OCI-LY1 (cell line): ENCODE measurements around the gene CSF1.

ENCODE experiments used
- H2AFZ ChIP-seq: fragments of 200-600 bp; sonication (generic), shearing (Covaris generic); 2 replicates; pipeline ENCODE4 v1.6.0; 2014; ENCODE audit warnings: antibody characterized with exemption, mild to moderate bottlenecking, low read length
- H3F3A ChIP-seq: fragments of 200-600 bp; sonication (generic), shearing (Covaris generic); 2 replicates; pipeline ENCODE4 v1.6.0; 2014; ENCODE audit warnings: mild to moderate bottlenecking, antibody characterized with exemption, low read length, moderate library complexity; ENCODE audit not compliant: insufficient read depth
- H3K27ac ChIP-seq: fragments of 200-600 bp; sonication (generic); 2 replicates; pipeline ENCODE4 v1.5.1; 2014; ENCODE audit warnings: low read length, mixed run types, mild to moderate bottlenecking, low read depth; ENCODE audit not compliant: poor library complexity, severe bottlenecking
- H3K27me3 ChIP-seq: fragments of 200-600 bp; sonication (generic); 2 replicates; pipeline ENCODE4 v1.6.0; 2014; ENCODE audit warnings: antibody characterized with exemption, mild to moderate bottlenecking, low read length, moderate library complexity; ENCODE audit not compliant: insufficient read depth
- H3K36me3 ChIP-seq: fragments of 200-600 bp; sonication (generic); 2 replicates; pipeline ENCODE4 v1.6.1; 2014; ENCODE audit warnings: mild to moderate bottlenecking, antibody characterized with exemption, low read length, moderate library complexity, mixed read lengths; ENCODE audit not compliant: insufficient read depth
- H3K4me1 ChIP-seq: fragments of 200-600 bp; sonication (generic); 2 replicates; pipeline ENCODE4 v1.5.1; 2014; ENCODE audit warnings: mild to moderate bottlenecking, low read length, moderate library complexity; ENCODE audit not compliant: insufficient read depth, severe bottlenecking
- H3K4me2 ChIP-seq: fragments of 200-600 bp; sonication (generic), shearing (Covaris generic); 2 replicates; pipeline ENCODE4 v1.6.1; 2014; ENCODE audit warnings: low read length
- H3K4me3 ChIP-seq: fragments of 200-600 bp; sonication (generic); 2 replicates; pipeline ENCODE4 v1.5.1; 2014; ENCODE audit warnings: low read length, low read depth, mild to moderate bottlenecking, mixed read lengths; ENCODE audit not compliant: poor library complexity, severe bottlenecking
- H3K79me2 ChIP-seq: fragments of 200-600 bp; shearing (Covaris generic); 2 replicates; pipeline ENCODE4 v1.6.1; 2016; ENCODE audit warnings: mixed run types, low read length, mixed read lengths; ENCODE audit not compliant: insufficient read depth
- H3K9ac ChIP-seq: fragments of 200-600 bp; sonication (generic), shearing (Covaris generic); 2 replicates; pipeline ENCODE4 v1.6.1; 2014; ENCODE audit warnings: mild to moderate bottlenecking, low read length, mixed read lengths
- H3K9me2 ChIP-seq: fragments of 200-600 bp; sonication (generic), shearing (Covaris generic); 2 replicates; pipeline ENCODE4 v1.6.1; 2014; ENCODE audit warnings: low read depth, mild to moderate bottlenecking, low read length, mixed read lengths
- H3K9me3 ChIP-seq: fragments of 200-600 bp; shearing (Covaris generic); 2 replicates; pipeline ENCODE4 v1.6.1; 2014; ENCODE audit warnings: low read length, mixed read lengths
- H4K20me1 ChIP-seq: fragments of 200-600 bp; sonication (generic), shearing (Covaris generic); 2 replicates; pipeline ENCODE4 v1.6.0; 2016; ENCODE audit warnings: mild to moderate bottlenecking, low read length; ENCODE audit not compliant: insufficient read depth
- EZH2 ChIP-seq: fragments of 200-600 bp; sonication (generic), shearing (Covaris generic); IDR thresholded peaks from 2 replicates; pipeline ENCODE4 v1.8.0; 2017; ENCODE audit warnings: borderline replicate concordance, mixed run types, mild to moderate bottlenecking, antibody characterized with exemption, low read length, moderate library complexity, mixed read lengths
- TF ChIP-seq, protein P1 (sequence below): fragments of 200-600 bp; sonication (generic), shearing (Covaris generic); IDR thresholded peaks from 2 replicates; pipeline ENCODE4 v1.5.1; 2017; ENCODE audit warnings: mild to moderate bottlenecking, antibody characterized with exemption, low read length, moderate library complexity, mixed read lengths

CSF1 gene

GRCh38 chr1:109913360-109913879, 2.8 kb downstream of the CSF1 start:
- Histone ChIP-seq H3K4me1 (no peaks in the 10 kb centered on the region), H3K9me2 (no peaks in the 10 kb centered on the region), H3K4me3 (no peak overlapping the region), H3K27me3 (peaks cover 5% of the 10 kb centered on the region; the same call in 1 of the 2 replicates), H3K9me3 (no peaks in the 10 kb centered on the region), H4K20me1 (no peaks in the 10 kb centered on the region), H3K9ac (no peak overlapping the region), H3K27ac (no peak overlapping the region), H3K4me2 (no peak overlapping the region), H3K36me3 (no peaks in the 10 kb centered on the region), H3F3A (no peaks in the 10 kb centered on the region), H2AFZ (no peak overlapping the region), H3K79me2 (no peaks in the 10 kb centered on the region)
- TF ChIP-seq EZH2, result no peak
- TF ChIP-seq, protein P1, sequence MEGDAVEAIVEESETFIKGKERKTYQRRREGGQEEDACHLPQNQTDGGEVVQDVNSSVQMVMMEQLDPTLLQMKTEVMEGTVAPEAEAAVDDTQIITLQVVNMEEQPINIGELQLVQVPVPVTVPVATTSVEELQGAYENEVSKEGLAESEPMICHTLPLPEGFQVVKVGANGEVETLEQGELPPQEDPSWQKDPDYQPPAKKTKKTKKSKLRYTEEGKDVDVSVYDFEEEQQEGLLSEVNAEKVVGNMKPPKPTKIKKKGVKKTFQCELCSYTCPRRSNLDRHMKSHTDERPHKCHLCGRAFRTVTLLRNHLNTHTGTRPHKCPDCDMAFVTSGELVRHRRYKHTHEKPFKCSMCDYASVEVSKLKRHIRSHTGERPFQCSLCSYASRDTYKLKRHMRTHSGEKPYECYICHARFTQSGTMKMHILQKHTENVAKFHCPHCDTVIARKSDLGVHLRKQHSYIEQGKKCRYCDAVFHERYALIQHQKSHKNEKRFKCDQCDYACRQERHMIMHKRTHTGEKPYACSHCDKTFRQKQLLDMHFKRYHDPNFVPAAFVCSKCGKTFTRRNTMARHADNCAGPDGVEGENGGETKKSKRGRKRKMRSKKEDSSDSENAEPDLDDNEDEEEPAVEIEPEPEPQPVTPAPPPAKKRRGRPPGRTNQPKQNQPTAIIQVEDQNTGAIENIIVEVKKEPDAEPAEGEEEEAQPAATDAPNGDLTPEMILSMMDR, result no peak

- Histone ChIP-seq H3K27ac (no peak overlapping the region), H3K9ac (no peak overlapping the region), H3K79me2 (no peaks in the 10 kb centered on the region)
Measured at GRCh38 chr1:109914587-109915240, 4.1 kb downstream of the CSF1 start.

DNA sequence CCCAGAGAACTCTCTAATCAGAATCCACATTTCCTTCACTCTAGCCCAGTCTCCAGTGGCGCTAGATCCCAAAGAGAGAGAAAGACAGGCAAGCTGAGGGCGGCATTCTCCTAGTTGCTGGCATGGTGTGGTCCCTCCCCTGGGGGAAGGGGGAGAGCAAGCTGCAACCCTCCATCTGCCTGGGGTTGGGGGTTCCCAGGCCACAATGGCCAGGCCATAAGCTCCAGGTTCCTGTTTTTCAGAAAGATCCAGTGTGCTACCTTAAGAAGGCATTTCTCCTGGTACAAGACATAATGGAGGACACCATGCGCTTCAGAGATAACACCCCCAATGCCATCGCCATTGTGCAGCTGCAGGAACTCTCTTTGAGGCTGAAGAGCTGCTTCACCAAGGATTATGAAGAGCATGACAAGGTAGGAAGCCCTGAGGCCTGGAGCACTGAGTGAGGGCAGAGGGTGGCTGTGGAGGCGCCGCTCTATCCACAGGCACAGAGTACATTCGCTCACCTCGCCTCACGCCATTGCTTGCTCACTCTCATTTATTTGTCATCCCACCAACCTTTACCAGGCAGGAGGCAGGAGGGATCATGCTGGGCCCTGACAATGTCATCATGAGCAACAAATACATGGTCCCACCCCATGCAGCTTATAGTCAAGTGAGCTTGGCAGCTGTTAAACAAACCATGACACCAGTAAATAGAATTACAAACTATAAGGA, 6.6 kb downstream of the CSF1 start:
- Histone ChIP-seq H3K4me2 (no peak overlapping the region), H3K27ac (no peak overlapping the region), H3K4me3 (no peak overlapping the region), H3K36me3 (no peaks in the 10 kb centered on the region), H3K9me3 (no peaks in the 10 kb centered on the region), H2AFZ (no peak overlapping the region), H3K9ac (no peak overlapping the region), H3K4me1 (no peaks in the 10 kb centered on the region), H3K9me2 (no peaks in the 10 kb centered on the region), H4K20me1 (no peaks in the 10 kb centered on the region), H3K79me2 (no peaks in the 10 kb centered on the region), H3K27me3 (peaks cover 5% of the 10 kb centered on the region; the same call in 1 of the 2 replicates), H3F3A (no peaks in the 10 kb centered on the region)
- TF ChIP-seq, protein P1, result no peak
- no peak for TF ChIP-seq EZH2

More at GRCh38 chr1:109914587-109915240, 4.1 kb downstream of the CSF1 start:
- Histone ChIP-seq H3K4me2 (no peak overlapping the region), H3K36me3 (no peaks in the 10 kb centered on the region), H3K9me3 (no peaks in the 10 kb centered on the region), H2AFZ (no peak overlapping the region), H3K4me3 (no peak overlapping the region), H4K20me1 (no peaks in the 10 kb centered on the region), H3F3A (no peaks in the 10 kb centered on the region), H3K9me2 (no peaks in the 10 kb centered on the region), H3K4me1 (no peaks in the 10 kb centered on the region), H3K27me3 (peaks cover 5% of the 10 kb centered on the region; the same call in 1 of the 2 replicates)
- no peak for TF ChIP-seq EZH2
- TF ChIP-seq, protein P1, result no peak
